HG02852 (cell line): ENCODE data around the gene BAIAP2L1.

Experiments
- ATAC-seq: cut with Tn5 transposase; IDR thresholded peaks from one replicate; pipeline ENCODE4 v1.9.1; 2021; ENCODE audit warnings: mild to moderate bottlenecking, moderate library complexity; ENCODE audit not compliant: unreplicated experiment

BAIAP2L1 gene

GRCh38 chr7:98281757-98282606 is 118.9 kb downstream of the BAIAP2L1 start:
- ATAC-seq, result peak; percentile 39

GRCh38 chr7:98280791-98281756 is 119.8 kb downstream of the BAIAP2L1 start, which contains the start of gene BRI3:
Gene BRI3, plus strand, starts transcription at chr7:98281686. Its CDS starts 110 bp downstream, at chr7:98281796.
- peak; percentile 79 for ATAC-seq

GRCh38 chr7:98280296-98280695 is 120.6 kb downstream of the BAIAP2L1 start:
- no peak for ATAC-seq

GRCh38 chr7:98278936-98279335 is 122.0 kb downstream of the BAIAP2L1 start:
- ATAC-seq, result no peak

- ATAC-seq, result no peak
These were observed 122.5 kb downstream of the BAIAP2L1 start for GRCh38 chr7:98278408-98278807.

- no peak for ATAC-seq
These were observed 124.6 kb downstream of the BAIAP2L1 start for GRCh38 chr7:98276241-98276761.

GRCh38 chr7:98267303-98267702 is 133.6 kb downstream of the BAIAP2L1 start:
- no peak for ATAC-seq

GRCh38 chr7:98266840-98267239 is 134.1 kb downstream of the BAIAP2L1 start:
- ATAC-seq, result no peak

- no peak for ATAC-seq
These were observed 135.0 kb downstream of the BAIAP2L1 start for GRCh38 chr7:98265841-98266271.

- no peak for ATAC-seq
These were observed 143.2 kb downstream of the BAIAP2L1 start for GRCh38 chr7:98257701-98258100.

GRCh38 chr7:98256431-98256830 is 144.5 kb downstream of the BAIAP2L1 start:
- ATAC-seq, result no peak

- no peak for ATAC-seq
These were observed 145.8 kb downstream of the BAIAP2L1 start for GRCh38 chr7:98254951-98255610.

- ATAC-seq, result no peak
These were observed 146.4 kb downstream of the BAIAP2L1 start for GRCh38 chr7:98254516-98254915.

GRCh38 chr7:98252425-98253054 is 148.3 kb downstream of the BAIAP2L1 start:
- peak; percentile 28 for ATAC-seq

- ATAC-seq, result peak; percentile 95
These were observed 149.1 kb downstream of the BAIAP2L1 start, which contains the start of gene TECPR1 for GRCh38 chr7:98251601-98252424. Gene TECPR1, minus strand, starts transcription at chr7:98252232. Its CDS starts 6,086 bp downstream, at chr7:98246146.

- ATAC-seq, result peak; percentile 31
These were observed 149.7 kb downstream of the BAIAP2L1 start for GRCh38 chr7:98251231-98251600.

GRCh38 chr7:98250789-98251188 is 150.1 kb downstream of the BAIAP2L1 start:
- no peak for ATAC-seq

- no peak for ATAC-seq
These were observed 151.8 kb downstream of the BAIAP2L1 start for GRCh38 chr7:98249106-98249505.

GRCh38 chr7:98248156-98248555 is 152.7 kb downstream of the BAIAP2L1 start:
- ATAC-seq, result no peak
